ENCODE data around the gene GLIPR1.

GLIPR1 gene

GRCh38 chr12:75525263-75525662, 44.7 kb downstream of the GLIPR1 start:
- DNase-seq = no peak

DNA sequence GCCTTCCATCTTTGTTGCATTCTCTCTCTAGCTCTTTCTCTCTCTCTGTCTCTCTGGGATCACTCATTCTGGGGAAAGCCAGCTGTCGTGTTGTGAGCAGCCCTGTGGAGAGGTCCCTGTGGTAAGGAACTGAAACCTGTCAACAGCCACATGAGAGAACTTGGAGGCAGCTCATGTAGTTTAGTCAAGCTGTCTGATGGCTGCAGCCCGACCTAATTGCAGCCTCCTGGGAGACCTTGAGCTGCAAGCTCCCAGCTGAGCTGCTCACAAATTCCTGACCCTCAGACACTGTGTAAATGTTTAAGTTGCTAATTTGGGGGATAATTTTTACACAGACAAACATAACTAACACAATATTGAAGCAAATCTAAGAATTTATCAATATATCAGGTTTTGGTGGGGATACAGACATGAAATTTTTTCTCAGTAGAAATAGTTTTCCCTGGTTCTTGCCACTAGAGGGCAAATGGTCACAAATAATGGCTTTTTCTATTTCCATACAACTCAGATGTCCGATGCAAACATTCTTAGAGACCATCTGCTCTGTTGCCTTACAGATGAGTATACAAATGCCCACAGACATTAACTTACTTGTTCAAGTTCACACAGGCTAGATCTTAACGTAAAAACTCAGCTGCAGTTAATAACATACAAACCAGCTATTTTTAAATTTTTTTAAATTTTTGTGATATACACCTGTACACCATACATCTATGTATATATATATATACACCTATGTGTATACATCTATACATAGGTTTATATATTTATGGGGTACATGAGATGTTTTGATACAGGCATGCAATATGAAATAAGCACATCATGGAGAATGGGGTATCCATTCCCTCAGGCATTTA, 46.3 kb downstream of the GLIPR1 start:
- DNase-seq = no peak

DNA sequence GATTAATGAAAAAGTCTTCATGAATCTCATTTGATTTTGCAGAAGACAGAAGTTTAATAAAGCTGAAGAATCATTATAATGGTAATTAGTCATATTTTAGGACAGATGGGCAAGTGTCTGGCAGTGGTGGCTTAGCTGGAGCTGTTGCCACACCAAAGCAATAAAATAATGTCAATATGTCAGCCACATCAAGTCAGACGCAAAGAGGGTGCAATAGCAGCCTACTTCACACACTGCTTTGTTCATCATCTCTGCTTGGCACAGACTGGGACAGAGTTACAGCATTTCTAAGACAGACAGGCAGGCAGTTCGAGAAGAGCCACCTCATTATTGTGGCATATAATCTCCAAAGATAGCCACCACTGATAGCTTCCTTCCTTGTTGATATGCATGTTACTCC, 47.7 kb downstream of the GLIPR1 start:
- no peak for DNase-seq

GRCh38 chr12:75528692-75529091, 48.1 kb downstream of the GLIPR1 start:
- DNase-seq = no peak

DNA sequence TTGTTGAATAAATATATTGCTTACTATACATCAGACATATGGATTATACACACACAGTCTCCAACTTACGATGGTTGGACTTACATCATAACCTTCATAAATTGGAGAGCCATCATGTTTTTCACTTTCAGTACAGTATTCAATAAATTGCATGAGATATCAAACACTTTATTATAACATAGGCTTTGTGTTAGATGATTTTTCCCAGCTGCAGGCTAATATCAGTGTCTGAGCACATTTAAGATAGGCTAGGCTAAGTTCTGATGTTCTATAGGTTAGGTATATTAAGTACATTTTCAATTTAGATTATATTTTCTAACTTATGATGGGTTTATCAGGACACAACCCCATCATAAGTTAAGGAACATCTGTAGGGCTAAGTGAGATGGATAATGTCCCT, 48.8 kb downstream of the GLIPR1 start:
- DNase-seq = no peak

- no peak for DNase-seq
Observed at GRCh38 chr12:75529826-75530225, 49.3 kb downstream of the GLIPR1 start.

DNA sequence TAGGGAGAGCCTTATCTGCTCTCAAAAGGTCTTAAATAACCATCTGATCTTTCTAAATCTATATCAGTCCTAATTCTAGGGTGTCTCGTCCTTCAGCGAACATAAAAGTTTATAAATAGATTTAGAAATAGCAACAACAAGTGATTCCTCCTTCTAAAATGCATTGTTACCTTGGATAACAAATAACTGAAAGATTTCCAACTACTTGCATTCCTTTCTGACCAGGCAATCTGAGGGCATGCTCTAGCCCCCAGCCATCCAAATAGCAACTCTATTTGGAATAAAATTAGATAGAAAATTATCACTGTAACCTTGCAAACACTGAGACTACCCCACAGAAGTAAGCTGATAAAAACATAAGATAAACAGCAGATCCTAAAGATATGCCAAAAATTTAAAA, 52.7 kb downstream of the GLIPR1 start:
- DNase-seq = no peak

- no peak for DNase-seq
Observed at GRCh38 chr12:75539889-75540288, 59.3 kb downstream of the GLIPR1 start.

GRCh38 chr12:75542942-75543341, 62.4 kb downstream of the GLIPR1 start:
- no peak for DNase-seq

DNA sequence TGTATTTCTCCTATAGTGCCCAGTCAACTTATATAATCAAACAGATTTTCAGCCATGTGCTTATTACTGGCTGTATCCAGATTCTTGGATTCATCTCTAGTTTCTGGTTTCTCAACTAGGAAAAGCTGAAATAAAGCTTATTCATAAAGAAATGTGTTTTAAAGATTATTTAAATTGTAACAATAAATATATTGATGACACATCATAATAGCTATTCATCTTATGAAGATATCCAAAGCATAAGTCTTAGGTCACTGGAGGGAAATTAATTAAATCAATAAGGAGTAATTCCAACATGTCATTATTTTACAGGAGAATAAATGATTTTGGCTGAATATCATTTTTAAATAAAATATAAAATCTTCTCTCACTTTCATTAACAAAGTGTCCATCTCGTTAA, 63.0 kb downstream of the GLIPR1 start:
- no peak for DNase-seq

GRCh38 chr12:75545636-75546035, 65.1 kb downstream of the GLIPR1 start:
- DNase-seq = no peak

GRCh38 chr12:75548879-75549278, 68.3 kb downstream of the GLIPR1 start:
- DNase-seq = no peak

DNA sequence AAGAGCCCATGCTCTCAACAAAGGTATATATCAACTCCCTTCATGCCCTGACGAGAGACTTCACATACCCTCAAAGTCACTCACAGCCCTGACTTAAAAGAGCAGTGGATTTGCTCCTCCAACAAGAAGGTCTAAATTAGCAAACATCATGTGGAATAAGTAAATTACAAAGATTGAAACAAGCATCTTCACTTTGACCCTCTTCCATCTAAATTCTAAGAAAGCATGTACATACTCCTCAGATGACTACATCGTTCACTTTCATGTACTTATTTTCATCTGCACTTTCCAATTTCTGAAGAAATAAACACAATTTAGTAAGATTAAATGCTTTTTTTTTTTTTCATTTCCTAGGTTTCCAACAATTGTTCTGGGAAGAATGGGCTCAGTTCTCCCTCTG, 69.4 kb downstream of the GLIPR1 start:
- DNase-seq = no peak

DNA sequence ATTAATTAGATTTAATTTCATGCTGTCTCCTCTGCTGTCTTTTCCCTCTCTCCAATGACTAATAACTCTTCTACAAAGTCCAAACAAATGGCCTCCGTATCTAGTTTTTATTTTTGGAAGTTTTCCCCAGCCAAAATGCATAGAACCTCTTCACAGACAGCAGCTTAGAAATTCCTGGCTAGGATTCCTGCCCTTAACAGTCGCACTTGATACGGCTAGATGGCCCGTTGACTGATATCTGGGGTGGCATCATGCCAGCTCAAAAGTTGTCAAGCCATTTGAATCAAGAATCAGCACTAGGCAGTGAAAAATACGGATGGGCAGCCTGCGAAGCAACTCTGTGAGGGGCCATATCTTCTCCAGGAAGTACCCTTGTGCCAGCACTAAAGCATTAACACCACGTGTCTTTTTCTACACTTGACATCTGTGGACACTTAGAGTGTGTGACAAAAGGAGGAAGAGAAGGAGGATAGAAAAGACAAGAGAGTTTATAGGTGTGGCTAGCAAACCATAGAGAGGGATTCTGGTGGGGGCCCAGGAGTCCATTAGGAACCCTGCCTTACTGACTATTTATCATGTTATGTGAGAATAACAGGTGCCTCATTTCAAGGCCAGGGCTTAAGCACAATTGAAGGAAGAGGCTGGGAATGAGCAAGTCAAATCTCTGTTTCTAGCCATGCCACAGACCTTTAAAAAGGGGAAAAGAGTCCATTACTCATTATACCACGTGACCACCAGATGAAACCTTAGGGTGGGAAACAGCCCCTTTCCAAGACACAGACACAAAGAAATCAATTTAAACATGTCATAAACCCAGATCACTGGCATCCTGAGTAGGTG, 70.1 kb downstream of the GLIPR1 start:
- no peak for DNase-seq

- DNase-seq = no peak
Observed at GRCh38 chr12:75551477-75551876, 70.9 kb downstream of the GLIPR1 start.

- DNase-seq = no peak
Observed at GRCh38 chr12:75553398-75553797, 72.8 kb downstream of the GLIPR1 start.

Data from right forelimb (tissue), 1 donor.